Liver (tissue), 3 donors: ENCODE measurements around the gene ZNF423.

ENCODE experiments used
- ATF3 ChIP-seq: IDR thresholded peaks from 2 replicates; pipeline ENCODE4 v1.6.1; 2016; ENCODE audit warnings: antibody characterized with exemption
- CTCF ChIP-seq: fragments of 150-350 bp; IDR thresholded peaks from 2 replicates; pipeline ENCODE4 v1.5.1; 2017; ENCODE audit warnings: improper control_type of control experiment, low read depth, low read length; ENCODE audit not compliant: missing input control
- EGR1 ChIP-seq, 2 donors: IDR thresholded peaks; 2 replicates each; pipeline ENCODE4 v1.6.1; 2016 to 2018; ENCODE audit warnings: antibody characterized with exemption in 2 of 2, low read depth in 2 of 2
- JUND ChIP-seq, 2 donors: IDR thresholded peaks; 2 replicates each; pipeline ENCODE4 v1.6.1; 2016; ENCODE audit warnings: antibody characterized with exemption in 2 of 2
- MAX ChIP-seq: IDR thresholded peaks from 2 replicates; pipeline ENCODE4 v1.6.1; 2016; ENCODE audit warnings: antibody characterized with exemption
- NR2F2 ChIP-seq: IDR thresholded peaks from 2 replicates; pipeline ENCODE4 v1.6.1; 2016; ENCODE audit warnings: antibody characterized with exemption
- RAD21 ChIP-seq, 2 donors: IDR thresholded peaks; 2 replicates each; pipeline ENCODE4 v1.6.1; 2016; ENCODE audit warnings: antibody characterized with exemption in 2 of 2, mild to moderate bottlenecking in 2 of 2
- REST ChIP-seq: IDR thresholded peaks from 2 replicates; pipeline ENCODE4 v1.6.1; 2016; ENCODE audit warnings: antibody characterized with exemption, mild to moderate bottlenecking
- RXRA ChIP-seq, 2 donors: IDR thresholded peaks; 2 replicates each; pipeline ENCODE4 v1.6.1; 2017 to 2018; ENCODE audit warnings: antibody characterized with exemption in 2 of 2, mild to moderate bottlenecking in 1 of 2
- SP1 ChIP-seq: IDR thresholded peaks from 2 replicates; pipeline ENCODE4 v1.6.1; 2018; ENCODE audit warnings: antibody characterized with exemption, mild to moderate bottlenecking
- TAF1 ChIP-seq: conservative IDR thresholded peaks from 2 replicates; pipeline ENCODE4 v1.6.1; 2016; ENCODE audit warnings: antibody characterized with exemption, mild to moderate bottlenecking
- donor health status: healthy.
- donor health status: healthy.

- TF ChIP-seq CTCF (no peak), JUND (IDR thresholded peaks at IDR 0.05) (no peak), SP1 (no peak), RAD21 (IDR thresholded peaks at IDR 0.05) (no peak), EGR1 (IDR thresholded peaks at IDR 0.05; ENCODE audit: low read depth in 2 of 2) (no peak), MAX (no peak), REST (no peak), ATF3 (no peak), NR2F2 (no peak), TAF1 (no peak), RXRA (IDR thresholded peaks at IDR 0.05) (no peak)
Measured at GRCh38 chr16:49653173-49653570, 202.7 kb downstream of the ZNF423 start.
